ENCODE measurements around the gene LDLR.

- no peak for TF ChIP-seq EZH2 (IDR thresholded peaks at IDR 0.05)
- no peak; the same call in 1 of the 2 replicates for TF ChIP-seq POLR2AphosphoS5 (IDR thresholded peaks at IDR 0.05; ENCODE audit: borderline replicate concordance, low read depth, low read length)
- TF ChIP-seq FOXP2 (optimal IDR thresholded peaks at IDR 0.05; ENCODE audit: control extremely low read depth, extremely low read length, insufficient read depth), result no peak
These were observed 21.7 kb upstream of the LDLR start for GRCh38 chr19:11067356-11068113.
